Forelimb muscle (tissue), 1 donor: ENCODE data around the gene SPEM1. TPM values are rescaled to one million over a fixed set of nuclear protein-coding genes. Genes with fewer than 3 reads are reported as not detected.

Source experiments
- DNase-seq: peaks from one replicate; pipeline ENCODE4 v3.0.0-alpha.2; 2013; ENCODE audit warnings: low read depth
- polyA plus RNA-seq: library from polyadenylated mRNA; unstranded; fragments of 120-200 nt; gene quantifications from one replicate; pipeline ENCODE4 v1.2.1, GENCODE V29; 2013; ENCODE audit not compliant: insufficient read length

The SPEM1 gene
- polyA plus RNA-seq, 1 donor = not detected

DNA sequence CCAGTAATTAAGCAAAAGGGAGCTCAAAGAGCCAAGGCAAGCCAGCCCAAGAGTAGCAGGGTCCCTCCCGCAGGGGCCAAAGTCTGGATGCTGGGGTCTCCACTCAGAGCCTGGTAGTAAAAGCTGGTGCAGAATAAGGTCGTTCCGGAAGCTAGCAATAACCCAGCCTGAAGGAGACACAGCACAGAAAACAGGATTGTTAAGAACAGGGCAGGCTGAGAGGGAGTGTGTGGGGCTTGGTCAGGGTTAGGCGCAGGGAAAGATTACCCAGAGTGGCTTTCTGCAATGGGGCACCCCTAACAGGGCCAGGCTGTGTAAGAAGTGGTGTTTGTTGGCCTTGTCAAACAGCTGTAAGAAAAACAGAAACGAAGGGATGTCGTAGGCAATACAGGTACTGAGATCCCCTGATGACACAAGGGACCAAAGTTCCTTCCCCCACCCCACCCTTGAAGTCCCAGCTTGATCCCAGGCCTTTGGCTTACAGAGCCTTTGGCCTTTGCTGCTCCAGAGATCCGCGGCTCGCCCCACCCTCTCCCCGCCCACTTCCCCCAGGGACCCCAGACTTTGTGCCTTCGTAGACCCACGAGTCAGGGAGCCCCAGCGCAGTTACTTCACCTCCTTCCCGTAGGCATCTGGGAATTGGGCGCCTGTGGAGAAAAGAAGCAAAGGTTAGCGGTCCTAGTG, 16.9 kb upstream of the SPEM1 start:
- DNase-seq = no peak

GRCh38 chr17:7403727-7403976, 16.5 kb upstream of the SPEM1 start:
- no peak for DNase-seq

DNA sequence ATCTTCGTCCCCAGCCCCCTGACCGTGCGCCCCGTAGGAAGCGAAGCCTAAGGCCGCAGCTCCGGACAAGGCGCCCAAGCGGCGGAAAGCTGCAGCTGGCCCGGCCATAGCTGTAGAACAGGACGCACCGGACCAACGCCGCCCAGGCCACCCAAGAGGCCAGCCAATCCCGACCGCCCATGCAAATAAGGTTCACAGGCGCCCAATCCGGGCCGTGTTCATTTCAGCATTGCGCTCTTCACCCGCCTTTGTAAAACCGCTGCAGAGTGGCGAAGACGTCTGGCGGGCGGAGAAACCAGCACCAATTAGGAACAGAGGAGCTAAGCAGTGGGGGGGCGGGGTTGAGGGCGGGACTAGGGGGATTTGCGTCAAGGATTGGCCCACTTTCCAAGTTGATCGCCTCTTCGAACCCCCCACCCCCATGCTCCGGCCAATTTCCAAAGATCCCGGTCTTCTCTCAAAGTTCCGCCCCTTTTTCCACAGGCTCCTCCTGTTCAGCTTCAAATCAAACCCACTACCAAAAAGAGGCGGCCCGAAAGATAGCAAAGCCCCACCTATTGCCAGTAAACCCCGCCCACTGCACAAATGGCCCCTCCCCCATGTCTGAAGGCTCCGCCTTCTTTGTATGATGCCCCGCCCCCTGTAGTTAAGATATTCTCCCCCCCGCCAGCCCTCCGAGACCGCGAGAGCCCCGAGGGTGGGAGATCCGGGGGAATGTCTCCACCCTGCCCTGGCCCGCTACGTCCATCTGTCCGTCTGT, 16.0 kb upstream of the SPEM1 start, which contains the start of gene TMEM256:
Gene TMEM256 (minus strand): TSS at position 121 of the 760 bp plus-strand sequence. CDS start 13 bp downstream, at position 108.
- peak; percentile 97 for DNase-seq

DNA sequence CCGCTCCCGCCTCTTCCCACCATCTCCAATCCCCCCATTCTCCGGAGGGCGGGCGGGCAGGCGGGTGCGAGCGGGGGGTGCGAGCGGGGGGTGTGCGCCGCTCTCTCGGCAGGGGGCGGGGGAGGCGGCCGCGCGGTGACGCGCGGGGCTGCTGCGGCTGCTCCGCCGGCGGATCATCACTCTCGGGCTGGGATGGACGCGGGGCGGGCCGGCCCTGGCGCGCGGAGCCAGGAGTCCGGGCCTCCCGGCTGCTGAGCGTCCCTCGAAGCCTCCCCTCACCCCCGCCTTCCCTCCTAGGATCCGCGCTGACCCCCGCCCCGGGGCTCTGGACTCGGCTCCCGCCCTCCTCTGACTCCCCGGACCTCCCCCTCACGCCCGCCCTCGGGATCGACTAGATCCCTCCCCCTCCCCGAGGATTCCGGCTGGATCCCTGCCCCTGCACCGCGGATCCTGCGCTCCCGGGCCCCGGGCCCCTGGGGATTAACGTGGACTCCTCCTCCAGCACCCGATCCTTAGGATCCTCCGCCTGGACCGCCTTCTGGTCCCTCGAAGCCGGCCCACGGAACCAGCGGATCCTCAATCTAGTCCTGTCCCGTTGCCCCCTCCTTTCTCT, 15.3 kb upstream of the SPEM1 start:
- DNase-seq = no peak

- no peak for DNase-seq
Measured at GRCh38 chr17:7405350-7406234, 14.5 kb upstream of the SPEM1 start.

GRCh38 chr17:7406235-7406825, 13.8 kb upstream of the SPEM1 start:
- DNase-seq = no peak

GRCh38 chr17:7407082-7407481, 13.0 kb upstream of the SPEM1 start:
- DNase-seq = no peak

DNA sequence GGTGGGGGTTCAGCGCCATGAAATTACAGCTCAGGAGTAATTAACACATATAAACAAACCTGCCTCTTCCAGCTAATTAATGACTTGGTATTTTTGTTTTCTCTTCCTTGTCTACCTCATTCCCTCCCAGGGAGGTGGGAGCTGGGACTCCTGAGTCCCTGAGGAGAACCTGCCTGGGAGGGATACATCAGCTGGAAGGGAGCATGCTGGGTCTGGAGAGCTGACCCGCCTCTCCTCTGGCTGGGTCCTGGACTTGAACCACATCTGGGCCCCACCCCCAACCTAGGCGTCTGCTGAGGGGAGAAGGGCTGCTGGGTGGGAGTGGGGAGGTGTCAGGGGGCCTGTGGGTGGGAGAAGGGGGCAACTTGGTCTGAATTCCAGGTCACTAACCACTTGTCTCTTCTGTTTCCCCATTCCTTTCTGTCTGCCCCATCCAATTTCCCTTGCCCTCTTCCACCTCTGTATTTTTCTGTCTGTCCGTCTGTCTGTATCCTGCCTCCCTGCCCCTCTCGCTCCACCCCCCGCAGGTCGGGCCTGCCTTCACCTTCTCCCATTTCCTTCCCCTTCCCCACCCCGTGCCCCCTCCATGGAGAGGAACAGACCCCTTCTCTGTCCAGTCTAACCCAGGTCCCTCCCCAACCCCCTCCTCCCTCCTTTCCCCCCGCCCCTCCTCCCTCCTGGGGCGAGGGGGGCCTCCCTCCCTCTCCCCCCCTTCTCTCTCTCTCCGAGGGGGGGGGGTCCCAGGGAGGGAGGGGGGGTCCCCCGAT, 12.5 kb upstream of the SPEM1 start, which contains the start of gene NLGN2:
Gene NLGN2 (plus strand): TSS at position 361 of the 767 bp plus-strand sequence. CDS start 411 bp downstream, outside the sequence.
- no peak for DNase-seq

- DNase-seq = no peak
Measured at GRCh38 chr17:7408252-7408727, 11.8 kb upstream of the SPEM1 start.

DNA sequence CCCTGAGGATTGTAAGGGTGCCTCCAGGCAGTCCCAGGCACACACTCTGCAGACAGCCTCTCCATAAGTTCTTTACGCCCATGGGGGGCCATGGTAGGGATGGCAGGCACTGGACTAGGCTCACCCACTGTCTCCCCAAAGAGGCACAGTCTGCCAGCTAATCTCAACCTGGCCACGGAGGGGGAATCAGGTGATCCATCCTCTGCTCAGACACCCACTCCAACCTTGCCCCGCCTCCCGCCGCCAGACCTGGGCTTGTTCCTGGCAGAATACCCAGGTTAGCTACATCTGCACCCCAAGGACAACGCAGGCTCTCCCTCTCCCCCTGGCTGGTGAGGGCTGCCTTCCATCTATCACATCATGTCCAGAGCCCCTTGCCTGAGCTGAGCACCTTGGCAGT, 11.3 kb upstream of the SPEM1 start:
- DNase-seq = no peak

GRCh38 chr17:7409716-7410115, 10.4 kb upstream of the SPEM1 start:
- DNase-seq = no peak

DNA sequence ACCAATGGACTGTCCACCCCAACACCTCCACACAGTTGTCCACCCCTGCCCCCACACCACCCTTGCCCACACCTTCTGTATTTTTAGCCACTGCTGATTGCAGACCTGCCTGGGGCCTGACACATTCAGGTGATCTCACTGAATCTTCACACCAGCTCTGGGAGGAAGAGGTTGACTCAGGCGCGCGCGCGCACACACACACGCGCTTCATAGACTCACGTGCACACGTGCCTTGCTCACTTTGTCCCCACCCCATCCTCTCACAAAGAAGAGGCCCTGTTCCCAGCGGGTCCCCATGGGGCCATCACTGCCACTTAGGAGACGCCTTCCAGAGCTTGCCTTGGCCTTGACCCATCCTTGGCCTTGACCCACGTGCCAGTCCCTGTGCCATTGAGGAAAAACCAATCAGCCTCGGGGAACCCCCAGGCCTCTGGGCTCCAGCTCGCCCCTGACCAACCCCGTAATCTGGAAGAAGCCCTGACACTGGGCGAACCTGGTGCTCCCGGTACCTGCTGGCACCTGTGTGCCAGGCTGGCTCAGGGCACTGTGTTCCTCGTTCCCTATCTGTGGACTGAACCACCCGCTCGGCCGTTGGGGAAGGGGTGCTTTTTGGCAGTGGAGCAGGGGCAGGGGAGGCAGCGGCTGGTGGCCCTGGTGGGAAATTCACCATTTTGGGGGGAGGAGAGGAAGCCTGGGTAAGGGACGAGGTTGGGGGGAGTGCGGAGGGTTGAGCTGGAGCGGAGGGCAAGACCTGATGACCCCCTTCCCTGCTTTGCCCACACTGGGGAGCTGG, 9.3 kb upstream of the SPEM1 start:
- no peak for DNase-seq

GRCh38 chr17:7411427-7411750, 8.7 kb upstream of the SPEM1 start:
- no peak for DNase-seq

DNA sequence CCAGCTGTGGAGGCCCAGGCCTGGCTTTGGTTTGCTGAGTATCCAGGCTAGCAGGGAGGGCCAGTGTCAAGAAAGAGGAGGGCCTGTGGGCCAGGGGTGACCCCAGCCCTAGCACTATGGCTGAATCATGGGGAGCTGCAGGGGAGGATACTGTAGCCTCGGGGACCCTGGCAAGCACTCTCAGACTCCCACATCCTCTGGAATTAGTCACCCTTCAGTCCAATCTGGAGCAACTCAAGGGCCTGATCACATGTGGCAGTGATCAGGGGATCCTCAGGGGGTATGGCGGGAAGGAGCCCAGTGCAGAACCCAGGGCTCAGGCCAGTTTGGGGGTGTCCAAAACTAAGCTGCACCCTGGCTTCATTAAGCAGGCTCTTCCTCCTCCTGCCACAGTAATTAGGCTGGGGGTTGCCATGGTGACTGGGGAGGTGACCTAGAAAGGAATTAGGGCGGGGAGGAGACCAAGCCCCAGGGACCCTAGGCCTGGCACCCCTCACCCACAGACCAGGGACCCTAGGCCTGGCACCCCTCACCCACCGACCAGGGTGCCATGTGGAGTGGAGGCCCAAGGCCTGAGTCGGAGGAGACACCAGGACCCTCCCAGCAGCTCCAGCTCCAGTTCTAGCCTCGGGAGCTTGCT, 6.7 kb upstream of the SPEM1 start:
- no peak for DNase-seq

DNA sequence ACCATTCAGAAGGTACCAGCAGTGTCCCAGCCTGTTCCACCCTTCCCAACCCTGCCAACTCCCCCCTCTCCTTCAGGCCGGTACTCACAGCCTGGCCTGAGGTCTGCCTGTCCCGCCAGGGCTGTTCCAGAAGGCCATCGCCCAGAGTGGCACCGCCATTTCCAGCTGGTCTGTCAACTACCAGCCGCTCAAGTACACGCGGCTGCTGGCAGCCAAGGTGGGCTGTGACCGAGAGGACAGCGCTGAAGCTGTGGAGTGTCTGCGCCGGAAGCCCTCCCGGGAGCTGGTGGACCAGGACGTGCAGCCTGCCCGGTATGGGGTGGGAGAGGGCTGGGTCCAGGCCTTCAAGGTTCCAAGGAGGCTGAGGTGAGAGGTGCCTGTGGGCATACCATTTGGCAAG, 5.3 kb upstream of the SPEM1 start:
- no peak for DNase-seq

GRCh38 chr17:7415784-7416183, 4.3 kb upstream of the SPEM1 start:
- DNase-seq = no peak

GRCh38 chr17:7416323-7416722, 3.8 kb upstream of the SPEM1 start:
- DNase-seq = no peak

DNA sequence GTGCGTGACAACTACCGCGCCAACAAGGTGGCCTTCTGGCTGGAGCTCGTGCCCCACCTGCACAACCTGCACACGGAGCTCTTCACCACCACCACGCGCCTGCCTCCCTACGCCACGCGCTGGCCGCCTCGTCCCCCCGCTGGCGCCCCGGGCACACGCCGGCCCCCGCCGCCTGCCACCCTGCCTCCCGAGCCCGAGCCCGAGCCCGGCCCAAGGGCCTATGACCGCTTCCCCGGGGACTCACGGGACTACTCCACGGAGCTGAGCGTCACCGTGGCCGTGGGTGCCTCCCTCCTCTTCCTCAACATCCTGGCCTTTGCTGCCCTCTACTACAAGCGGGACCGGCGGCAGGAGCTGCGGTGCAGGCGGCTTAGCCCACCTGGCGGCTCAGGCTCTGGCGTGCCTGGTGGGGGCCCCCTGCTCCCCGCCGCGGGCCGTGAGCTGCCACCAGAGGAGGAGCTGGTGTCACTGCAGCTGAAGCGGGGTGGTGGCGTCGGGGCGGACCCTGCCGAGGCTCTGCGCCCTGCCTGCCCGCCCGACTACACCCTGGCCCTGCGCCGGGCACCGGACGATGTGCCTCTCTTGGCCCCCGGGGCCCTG, 3.0 kb upstream of the SPEM1 start:
- DNase-seq = no peak
